Stomach (tissue), 9 donors: ENCODE measurements around the gene F12. TPM values are rescaled to one million over a fixed set of nuclear protein-coding genes. Genes with fewer than 3 reads are reported as not detected.
A peak's percentile ranks its signal among the peaks of the same experiment; 100 is the strongest.

ENCODE experiments used
- DNase-seq, 2 donors: peaks; one replicate each; pipeline versions ENCODE4 v3.0.0 to v3.0.0-alpha.2; 2013 to 2019
- H3K27ac ChIP-seq, 5 donors: fragments of 200-600 bp in 4 of 5; sonication (generic) in 4 of 5; one replicate each; pipeline ENCODE4 v1.5.1; 2013 to 2019; ENCODE audit warnings: mild to moderate bottlenecking in 1 of 5, moderate library complexity in 1 of 5
- H3K27me3 ChIP-seq, 3 donors: fragments of 200-600 bp; sonication (generic); one replicate each; pipeline ENCODE4 v1.5.1; 2017 to 2019; ENCODE audit warnings: mixed run types in 1 of 3
- H3K36me3 ChIP-seq, 4 donors: fragments of 200-600 bp; sonication (generic); 1 replicate in 3 of 4; 2 replicates in 1 of 4; pipeline ENCODE4 v1.5.1; 2016 to 2019
- H3K4me1 ChIP-seq, 4 donors: fragments of 200-600 bp; sonication (generic); one replicate each; pipeline ENCODE4 v1.5.1; 2016 to 2019
- H3K4me3 ChIP-seq, 4 donors: fragments of 200-600 bp; sonication (generic) in 3 of 4; one replicate each; pipeline ENCODE4 v1.5.1; 2016 to 2019; ENCODE audit warnings: mild to moderate bottlenecking in 1 of 4
- H3K9me3 ChIP-seq, 4 donors: fragments of 200-600 bp; sonication (generic); one replicate each; pipeline ENCODE4 v1.5.1; 2016 to 2019
- EP300 ChIP-seq: sonication (generic); formaldehyde crosslinking; IDR thresholded peaks from one replicate; pipeline ENCODE4 v1.6.1; 2017; ENCODE audit warnings: antibody characterized with exemption
- POLR2A ChIP-seq, 4 donors: fragments of 450-650 bp; IDR thresholded peaks; one replicate each; pipeline ENCODE4 v1.6.1; 2016; ENCODE audit warnings: antibody characterized with exemption in 4 of 4, control low read depth in 2 of 4, mild to moderate bottlenecking in 1 of 4, moderate library complexity in 1 of 4
- POLR2AphosphoS5 ChIP-seq, 3 donors: sonication (generic); formaldehyde crosslinking; IDR thresholded peaks; one replicate each; pipeline ENCODE4 v1.6.1; 2016; ENCODE audit warnings: antibody characterized with exemption in 3 of 3
- WGBS, 5 donors: extraction: QIAGEN DNeasy Blood & Tissue Kit in 3 of 5; methylation state at CpG; one replicate each; pipeline versions ENCODE4 v1.1.5 to v1.1.7; 2013 to 2018; 5-methylcytosine and 5-hydroxymethylcytosine counted together
- intact Hi-C: fragments of 100-400 bp; cut with DNase I; formaldehyde crosslinking; loops from one replicate; pipeline ENCODE4 v1.15.1; 2023; ENCODE audit warnings: low total_unique reads
- polyA plus RNA-seq, 3 donors: library from polyadenylated mRNA; stranded (reverse); fragments of 200-250 nt; gene quantifications; one replicate each; pipeline ENCODE4 v1.2.3, GENCODE V29; 2013
- total RNA-seq, 5 donors: library from RNA; depleted of rRNA; stranded (reverse); fragments of >200 nt; gene quantifications; one replicate each; pipeline versions ENCODE4 v1.1.0 to v1.2.3, GENCODE V29; 2014 to 2016
- TF ChIP-seq, protein P1 (sequence below), 7 experiments: fragments of 450-650 bp in 4 of 7; fragments of 200-600 bp in 3 of 7; sonication (generic) in 3 of 7; IDR thresholded peaks; one replicate each; pipeline ENCODE4 v1.5.1; 2016 to 2019; ENCODE audit warnings: antibody characterized with exemption in 7 of 7, control low read depth in 2 of 7, mild to moderate bottlenecking in 1 of 7
- donor health status: healthy with polysubstance abuse.
- donor health status: Bipolar disorder and iron deficiency.
- donor health status: healthy.

Gene F12
- total and polyA plus RNA-seq, 8 donors: 0.50 to 68.3 (median 33.0) TPM; not detected in 4

DNA sequence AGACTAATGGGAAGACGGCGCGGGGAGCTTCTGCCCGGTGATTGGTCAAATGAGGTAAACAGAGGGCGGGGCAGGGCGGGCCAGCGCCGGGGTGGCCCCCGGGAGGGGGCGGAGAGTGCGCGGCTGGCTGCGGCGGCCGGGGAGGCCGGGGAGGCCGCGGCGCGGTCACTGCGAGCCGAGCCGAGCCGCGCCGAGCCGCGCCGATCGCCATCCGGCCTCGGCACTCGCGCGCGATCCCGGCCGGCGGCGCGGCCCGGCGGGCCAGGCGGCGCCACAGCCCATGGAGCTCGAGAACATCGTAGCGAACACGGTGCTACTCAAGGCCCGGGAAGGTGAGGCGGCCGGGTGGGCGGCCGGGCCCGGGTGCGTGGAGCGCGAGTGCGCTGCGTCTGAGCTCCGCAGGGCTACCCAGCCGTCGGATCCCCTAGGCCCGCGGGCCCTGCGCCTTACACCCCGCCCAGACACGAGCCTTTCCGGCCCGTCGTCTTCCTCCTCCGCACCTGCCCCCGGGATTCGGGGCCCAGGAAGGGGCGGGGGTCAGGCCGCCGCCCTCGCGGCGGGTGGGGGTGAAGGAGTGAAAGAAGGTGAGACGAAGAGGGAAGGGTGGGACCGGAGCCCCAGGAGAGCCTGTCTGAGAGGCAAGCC lies 17.3 kb upstream of the F12 start, which contains the start of gene GRK6:
Gene GRK6, plus strand, starts transcription at position 111 of the 645 bp plus-strand sequence. Its CDS starts 170 bp downstream, at position 281.
- H3K4me1 ChIP-seq: peaks cover 23 to 59% (median 53%) of the 10 kb centered on the region in 4 donors
- peaks cover 4 to 19% (median 16%) of the 10 kb centered on the region in 4 donors for H3K36me3 ChIP-seq
- H3K4me3 ChIP-seq: peak within 1 kb of the TSS; percentile 63 to 85 (median 80)
- peak within 1 kb of the TSS; percentile 94 to 98 (median 96) for H3K27ac ChIP-seq
- TF ChIP-seq POLR2AphosphoS5 (IDR thresholded peaks at IDR 0.05): peak in 1 of 3 donors; percentile 11
- no peak for TF ChIP-seq POLR2A (IDR thresholded peaks at IDR 0.05)
- TF ChIP-seq, protein P1, sequence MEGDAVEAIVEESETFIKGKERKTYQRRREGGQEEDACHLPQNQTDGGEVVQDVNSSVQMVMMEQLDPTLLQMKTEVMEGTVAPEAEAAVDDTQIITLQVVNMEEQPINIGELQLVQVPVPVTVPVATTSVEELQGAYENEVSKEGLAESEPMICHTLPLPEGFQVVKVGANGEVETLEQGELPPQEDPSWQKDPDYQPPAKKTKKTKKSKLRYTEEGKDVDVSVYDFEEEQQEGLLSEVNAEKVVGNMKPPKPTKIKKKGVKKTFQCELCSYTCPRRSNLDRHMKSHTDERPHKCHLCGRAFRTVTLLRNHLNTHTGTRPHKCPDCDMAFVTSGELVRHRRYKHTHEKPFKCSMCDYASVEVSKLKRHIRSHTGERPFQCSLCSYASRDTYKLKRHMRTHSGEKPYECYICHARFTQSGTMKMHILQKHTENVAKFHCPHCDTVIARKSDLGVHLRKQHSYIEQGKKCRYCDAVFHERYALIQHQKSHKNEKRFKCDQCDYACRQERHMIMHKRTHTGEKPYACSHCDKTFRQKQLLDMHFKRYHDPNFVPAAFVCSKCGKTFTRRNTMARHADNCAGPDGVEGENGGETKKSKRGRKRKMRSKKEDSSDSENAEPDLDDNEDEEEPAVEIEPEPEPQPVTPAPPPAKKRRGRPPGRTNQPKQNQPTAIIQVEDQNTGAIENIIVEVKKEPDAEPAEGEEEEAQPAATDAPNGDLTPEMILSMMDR (IDR thresholded peaks at IDR 0.05): no peak
- no peak for TF ChIP-seq EP300
- intact Hi-C loops: no loop called here
- H3K9me3 ChIP-seq: no peaks in the 10 kb centered on the region
- H3K27me3 ChIP-seq: no peaks in the 10 kb centered on the region
- WGBS, 5 donors: 1 to 2% (median 1%) methylated on average over 15 to 82 of the region's 82 CpGs
- peak; percentile 57 to 85 for DNase-seq

DNA sequence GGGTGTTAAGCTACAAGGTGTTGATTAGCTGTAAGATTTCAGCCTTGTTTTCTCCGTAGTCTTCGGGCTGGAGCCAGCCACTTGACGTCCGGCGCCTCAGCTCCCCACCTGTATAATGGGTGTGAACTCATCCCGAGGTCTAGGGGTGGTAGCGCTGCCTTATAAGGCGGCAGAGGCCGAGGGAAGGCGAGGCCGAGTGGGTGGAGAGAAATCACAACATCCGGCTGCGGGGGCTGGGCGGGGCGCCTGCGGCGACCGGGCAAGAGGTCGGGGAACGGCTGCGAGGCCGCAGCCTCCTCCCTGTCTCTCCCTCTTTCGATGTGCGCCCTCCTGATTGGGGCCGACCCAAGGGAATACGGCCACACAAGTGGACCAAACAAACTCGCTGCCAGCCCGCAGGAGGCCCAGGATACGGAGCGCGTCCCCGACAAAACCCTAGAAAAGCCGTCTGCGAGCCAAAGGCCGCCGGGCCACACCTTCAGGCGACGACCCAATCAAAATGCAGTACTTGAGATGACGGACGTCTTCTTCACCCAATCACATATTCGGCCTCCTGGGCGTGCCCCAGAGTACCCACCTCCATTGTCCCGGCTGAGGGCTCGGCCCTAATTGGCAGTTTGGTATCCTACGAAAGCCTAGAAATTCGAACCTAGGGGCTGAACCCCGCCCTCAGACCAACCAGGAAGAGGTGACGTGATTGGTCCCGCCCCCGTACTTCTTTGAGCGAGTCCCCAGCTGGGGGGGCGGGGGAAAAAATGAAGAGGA lies 16.6 kb upstream of the F12 start:
- Histone ChIP-seq H3K9me3 (no peaks in the 10 kb centered on the region), H3K36me3 (peaks cover 4 to 12% (median 9%) of the 10 kb centered on the region in 4 donors), H3K27me3 (no peaks in the 10 kb centered on the region), H3K4me3 (peak overlapping the region; percentile 43 to 63 (median 48)), H3K27ac (peak overlapping the region; percentile 94 to 98 (median 96)), H3K4me1 (peaks cover 23 to 51% (median 46%) of the 10 kb centered on the region in 4 donors)
- intact Hi-C loops: no loop called here
- DNase-seq: peak; percentile 100
- TF ChIP-seq, protein P1 (IDR thresholded peaks at IDR 0.05): no peak
- peak in 1 of 4 donors; percentile 79 for TF ChIP-seq POLR2A (IDR thresholded peaks at IDR 0.05)
- peak; percentile 38 to 81 (median 76) for TF ChIP-seq POLR2AphosphoS5 (IDR thresholded peaks at IDR 0.05)
- WGBS, 5 donors: 0 to 1% (median 0%) methylated on average over 24 to 52 of the region's 52 CpGs

DNA sequence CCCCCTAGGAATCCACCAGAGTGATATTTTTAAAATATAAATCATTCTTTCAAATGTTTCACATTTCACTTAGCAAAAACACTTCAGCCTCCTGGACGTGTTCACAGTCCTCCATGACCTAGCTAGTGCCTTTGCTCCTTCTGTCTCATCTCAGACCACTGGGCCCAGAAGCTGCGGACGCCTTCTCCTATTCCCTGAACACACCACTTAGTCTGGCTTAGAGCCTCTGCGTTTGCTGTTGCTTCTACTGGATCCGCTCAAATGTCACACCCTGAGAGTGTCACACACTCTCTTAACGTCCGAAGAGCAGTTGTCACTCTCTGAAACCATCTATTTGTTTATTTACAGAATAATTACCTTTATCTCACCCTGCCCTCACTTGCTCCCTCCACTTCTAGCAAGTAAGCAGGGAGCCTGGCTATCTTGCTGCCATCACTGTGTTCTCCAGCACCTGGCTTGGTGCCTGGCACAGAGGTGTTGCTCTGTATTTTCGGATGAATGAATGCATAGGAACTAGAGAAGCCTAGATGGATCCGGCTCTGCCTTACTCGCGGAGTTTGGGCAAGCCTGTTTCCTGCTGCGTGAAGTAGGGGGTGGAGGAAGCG lies 15.9 kb upstream of the F12 start:
- TF ChIP-seq POLR2AphosphoS5 (IDR thresholded peaks at IDR 0.05): no peak
- TF ChIP-seq EP300: no peak
- TF ChIP-seq, protein P1 (IDR thresholded peaks at IDR 0.05): no peak
- TF ChIP-seq POLR2A (IDR thresholded peaks at IDR 0.05): no peak
- no peaks in the 10 kb centered on the region for H3K27me3 ChIP-seq
- H3K4me3 ChIP-seq: peak overlapping the region; percentile 43 to 63 (median 48)
- peak overlapping the region; percentile 94 to 98 (median 96) for H3K27ac ChIP-seq
- DNase-seq: peak in 1 of 2 donors; percentile 46
- WGBS, 5 donors: 35 to 38% (median 37%) methylated on average over 13 of the region's 13 CpGs
- intact Hi-C loops: no loop called here
- H3K9me3 ChIP-seq: no peaks in the 10 kb centered on the region
- H3K4me1 ChIP-seq: peaks cover 23 to 45% (median 41%) of the 10 kb centered on the region in 4 donors
- peaks cover 0 to 5% (median 3%) of the 10 kb centered on the region in 4 donors for H3K36me3 ChIP-seq

DNA sequence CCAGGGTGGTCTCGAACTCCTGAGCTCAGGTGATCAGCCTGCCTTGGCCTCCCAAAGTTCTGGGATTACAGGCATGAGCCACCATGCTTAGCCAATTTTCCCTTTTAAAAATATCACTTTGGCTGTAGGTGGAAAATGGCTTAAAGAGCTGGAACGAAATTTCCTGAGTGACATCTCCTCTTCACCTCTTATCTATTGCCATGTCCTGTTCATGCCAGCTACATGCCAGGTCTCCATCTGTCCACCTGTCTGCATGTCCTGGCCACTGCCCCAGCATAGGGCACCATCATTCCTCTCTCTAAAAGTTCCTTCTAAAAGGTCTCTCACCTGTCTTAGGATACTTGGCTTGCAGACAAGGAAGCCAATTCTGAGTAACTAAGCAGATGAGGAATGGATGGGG lies 14.3 kb upstream of the F12 start:
- intact Hi-C loops: no loop called here
- H3K4me3 ChIP-seq: no peak overlapping the region
- H3K27me3 ChIP-seq: no peaks in the 10 kb centered on the region
- H3K4me1 ChIP-seq: peaks cover 22 to 28% (median 27%) of the 10 kb centered on the region in 4 donors
- H3K9me3 ChIP-seq: no peaks in the 10 kb centered on the region
- no peak for DNase-seq
- 85 to 100% (median 86%) methylated on average over 2 of the region's 2 CpGs for WGBS, 5 donors
- no peak overlapping the region for H3K27ac ChIP-seq
- no peak for TF ChIP-seq EP300
- TF ChIP-seq, protein P1 (IDR thresholded peaks at IDR 0.05): no peak
- no peak for TF ChIP-seq POLR2AphosphoS5 (IDR thresholded peaks at IDR 0.05)
- no peak for TF ChIP-seq POLR2A (IDR thresholded peaks at IDR 0.05)
- H3K36me3 ChIP-seq: no peaks in the 10 kb centered on the region
